Mucosa of descending colon (tissue), 3 donors: ENCODE results near the gene CPS1. TPM values are rescaled to one million over a fixed set of nuclear protein-coding genes. Genes with fewer than 3 reads are reported as not detected.

Experiments used
- ATAC-seq: fragments of 200-7000 bp; cut with Tn5 transposase; one replicate; pipeline ENCODE4 v1.9.1; 2020; ENCODE audit warnings: mild to moderate bottlenecking, moderate library complexity
- DNase-seq, 3 donors: peaks; one replicate each; pipeline ENCODE4 v3.0.0-alpha.2; 2020
- H3K36me3 ChIP-seq: fragments of 200-600 bp; one replicate; pipeline ENCODE4 v1.8.0; 2021; ENCODE audit warnings: low read depth, mild to moderate bottlenecking
- H3K4me1 ChIP-seq: fragments of 200-600 bp; one replicate; pipeline ENCODE4 v1.8.0; 2021; ENCODE audit warnings: low read depth, mild to moderate bottlenecking
- H3K4me3 ChIP-seq: fragments of 200-600 bp; one replicate; pipeline ENCODE4 v1.8.0; 2021; ENCODE audit warnings: mild to moderate bottlenecking
- H3K9me3 ChIP-seq: fragments of 200-600 bp; one replicate; pipeline ENCODE4 v1.8.0; 2021; ENCODE audit warnings: mild to moderate bottlenecking
- CTCF ChIP-seq: fragments of 200-600 bp; IDR thresholded peaks from one replicate; pipeline ENCODE4 v1.8.0; 2022; ENCODE audit warnings: antibody characterized with exemption, mild to moderate bottlenecking
- intact Hi-C, 2 donors: fragments of 100-400 bp; cut with DNase I in 1 of 2; cut with micrococcal nuclease in 1 of 2; formaldehyde crosslinking; loops; one replicate each; pipeline versions ENCODE4 v1.11.0 to v1.11.1; 2022; cut with DNase I, micrococcal nuclease
- total RNA-seq, 3 donors: library from RNA; stranded (reverse); fragmentation: NEBNext Ultra II Directional in 2 of 3; extraction: Animal tissue kit (Norgen Biotek cat#: 25700) in 2 of 3; gene quantifications; one replicate each; pipeline versions ENCODE4 v1.2.1 to v1.2.4, GENCODE V29; 2021 to 2023
- donor health status: DM: no; HTN: no; CAD: no; lungs with moderate emphysema.
- donor health status: DM: no; HTN: no; CAD: no.
- donor health status: DM: no; HTN: yes; CAD: no.

CPS1 gene
- total RNA-seq, 3 donors from 2014 or later: 0.29 to 1.5 (median 0.99) TPM

GRCh38 chr2:210533389-210533788 lies 23.0 kb upstream of the CPS1 start:
- intact Hi-C loops: no loop called here
- DNase-seq (no peak), ATAC-seq (peak; percentile 54)
- Histone ChIP-seq H3K36me3 (no peaks in the 10 kb centered on the region), H3K4me1 (no peaks in the 10 kb centered on the region), H3K9me3 (no peaks in the 10 kb centered on the region), H3K4me3 (no peak overlapping the region)
- no peak for TF ChIP-seq CTCF

GRCh38 chr2:210534879-210535278 lies 21.5 kb upstream of the CPS1 start:
- Histone ChIP-seq H3K36me3 (no peaks in the 10 kb centered on the region), H3K9me3 (no peaks in the 10 kb centered on the region), H3K4me1 (no peaks in the 10 kb centered on the region), H3K4me3 (no peak overlapping the region)
- ATAC-seq (no peak), DNase-seq (no peak)
- intact Hi-C loops: no loop called here
- no peak for TF ChIP-seq CTCF

- TF ChIP-seq CTCF: no peak
- intact Hi-C loops: no loop called here
- H3K4me1 ChIP-seq: no peaks in the 10 kb centered on the region
- no peak overlapping the region for H3K4me3 ChIP-seq
- DNase-seq (no peak), ATAC-seq (no peak)
- H3K9me3 ChIP-seq: no peaks in the 10 kb centered on the region
- H3K36me3 ChIP-seq: no peaks in the 10 kb centered on the region
Measured at GRCh38 chr2:210536973-210537650, 19.3 kb upstream of the CPS1 start.

GRCh38 chr2:210539035-210539434 lies 17.4 kb upstream of the CPS1 start:
- Histone ChIP-seq H3K4me3 (no peak overlapping the region), H3K36me3 (no peaks in the 10 kb centered on the region), H3K4me1 (no peaks in the 10 kb centered on the region), H3K9me3 (no peaks in the 10 kb centered on the region)
- no peak for DNase-seq
- intact Hi-C loops: no loop called here
- TF ChIP-seq CTCF: no peak
- ATAC-seq: no peak

GRCh38 chr2:210539578-210540416 lies 16.6 kb upstream of the CPS1 start:
- Histone ChIP-seq H3K36me3 (no peaks in the 10 kb centered on the region), H3K9me3 (no peaks in the 10 kb centered on the region), H3K4me1 (no peaks in the 10 kb centered on the region), H3K4me3 (no peak overlapping the region)
- no peak for DNase-seq
- TF ChIP-seq CTCF: no peak
- ATAC-seq: no peak
- intact Hi-C loops: no loop called here
